GM21528 (cell line): ENCODE results near the gene STRC.
"Not testable (repeated sequence)": the region's sequence is repeated elsewhere in the genome, so short reads cannot be mapped to it uniquely, and the experiment has no call there.

Experiments
- ATAC-seq: cut with Tn5 transposase; IDR thresholded peaks from one replicate; pipeline ENCODE4 v1.9.1; 2021; ENCODE audit warnings: mild to moderate bottlenecking, moderate library complexity; ENCODE audit not compliant: unreplicated experiment, low FRiP score

The STRC gene

GRCh38 chr15:43566615-43567014 lies 52.0 kb downstream of the STRC start:
- ATAC-seq: not testable (repeated sequence)

DNA sequence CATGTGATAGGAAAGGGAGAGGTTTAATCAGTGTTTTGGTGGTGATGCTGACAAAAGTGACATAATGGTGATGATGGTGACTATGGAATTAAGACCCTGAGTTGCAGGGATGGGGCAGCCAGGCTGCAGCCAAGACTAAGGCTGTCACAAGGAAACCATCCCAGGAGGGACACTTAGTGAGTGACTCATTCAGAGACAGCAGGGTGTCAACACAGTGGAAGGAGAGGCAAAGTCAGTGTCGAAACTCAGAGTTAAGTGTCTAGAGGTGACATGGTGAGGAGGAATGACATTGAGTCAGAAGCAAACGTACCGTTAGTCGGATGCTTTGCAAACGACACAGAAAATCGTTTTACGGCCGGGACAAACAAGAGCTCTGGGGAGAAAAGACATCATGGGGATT lies 54.8 kb downstream of the STRC start:
- not testable (repeated sequence) for ATAC-seq

GRCh38 chr15:43562753-43563152 lies 55.8 kb downstream of the STRC start:
- ATAC-seq: not testable (repeated sequence)

- ATAC-seq: no peak
These were observed 65.6 kb downstream of the STRC start for GRCh38 chr15:43552986-43553385.

DNA sequence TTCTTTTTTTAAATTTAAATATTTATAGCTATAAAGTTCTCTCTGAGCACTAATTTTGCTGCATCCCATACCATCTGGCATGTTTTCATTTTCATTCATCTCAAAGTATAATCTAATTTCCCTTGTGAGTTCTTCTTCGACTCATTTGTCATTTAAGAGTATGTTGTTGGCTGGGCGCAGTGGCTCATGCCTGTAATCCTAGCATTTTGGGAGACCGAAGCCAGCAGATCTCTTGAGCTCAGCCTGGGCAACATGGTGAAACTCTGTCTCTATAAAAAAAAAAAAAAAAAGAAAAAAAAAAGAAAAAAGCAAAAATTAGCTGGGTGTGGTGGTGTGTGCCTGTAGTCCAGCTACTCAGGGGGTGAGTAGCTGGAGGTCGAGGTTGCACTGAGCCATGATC lies 66.3 kb downstream of the STRC start:
- no peak for ATAC-seq

DNA sequence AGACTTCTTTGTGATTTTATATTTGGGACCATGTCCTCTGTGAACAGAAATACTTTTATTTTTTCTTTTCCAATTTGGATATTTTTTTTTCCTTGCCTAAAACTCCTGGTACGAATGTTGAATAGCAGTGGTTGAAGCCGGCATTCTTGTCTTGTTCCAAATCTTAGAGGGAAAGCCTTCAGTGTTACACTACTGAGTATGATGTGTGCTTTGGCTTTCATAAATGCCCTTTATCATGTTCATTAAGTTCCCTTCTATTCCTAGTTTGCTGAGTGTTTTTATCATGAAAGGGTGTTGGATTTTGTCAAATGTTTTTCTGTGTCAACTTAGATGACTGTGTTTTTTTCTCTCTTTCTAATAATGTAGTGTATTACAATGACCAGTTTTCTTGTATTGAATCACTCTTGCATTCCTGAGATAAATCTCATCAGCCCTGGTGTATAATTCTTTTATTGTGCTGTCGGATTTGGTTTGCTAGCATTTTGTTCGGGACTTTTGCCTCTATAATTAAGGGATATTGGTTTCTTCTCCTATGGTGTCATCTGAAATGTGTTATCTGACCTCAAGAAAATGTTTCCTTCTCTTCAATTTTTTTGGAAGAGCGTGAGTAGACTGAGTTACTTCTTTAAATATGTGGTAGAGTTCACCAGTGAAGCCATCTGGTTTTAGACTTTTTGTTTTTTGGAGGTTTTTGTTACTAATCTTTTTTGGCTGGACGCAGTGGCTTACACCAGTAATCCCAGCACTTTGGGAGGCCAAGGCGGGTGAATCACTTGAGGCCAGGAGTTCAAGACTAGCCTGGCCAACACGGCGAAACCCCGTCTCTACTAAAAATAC lies 67.9 kb downstream of the STRC start:
- no peak for ATAC-seq
